MM.1S (cell line): ENCODE results near the gene ITGA5.

Experiments
- DNase-seq: peaks from one replicate; pipeline ENCODE4 v3.0.0-alpha.2; 2015
- H2AFZ ChIP-seq: fragments of 300-600 bp; sonication (generic); 2 replicates; pipeline ENCODE4 v1.6.0; 2016; ENCODE audit warnings: antibody characterized with exemption, low read length
- H3F3A ChIP-seq: fragments of 300-600 bp; sonication (generic); 2 replicates; pipeline ENCODE4 v1.6.1; 2016; ENCODE audit warnings: mild to moderate bottlenecking, antibody characterized with exemption, low read length, moderate library complexity, mixed read lengths; ENCODE audit not compliant: insufficient read depth
- H3K27ac ChIP-seq: fragments of 300-600 bp; sonication (generic); 2 replicates; pipeline ENCODE4 v1.5.1; 2016; ENCODE audit warnings: mild to moderate bottlenecking, low read length
- H3K27me3 ChIP-seq: fragments of 300-600 bp; sonication (generic); replicated peaks from 2 replicates; pipeline ENCODE4 v1.6.0; 2016; ENCODE audit warnings: low read length; ENCODE audit not compliant: insufficient read depth
- H3K36me3 ChIP-seq: fragments of 300-600 bp; sonication (generic); replicated peaks from 2 replicates; pipeline ENCODE4 v1.6.1; 2016; ENCODE audit warnings: mild to moderate bottlenecking, low read length, mixed read lengths; ENCODE audit not compliant: insufficient read depth
- H3K4me1 ChIP-seq: fragments of 300-600 bp; sonication (generic); 2 replicates; pipeline ENCODE4 v1.6.1; 2016; ENCODE audit warnings: low read length, mixed read lengths
- H3K4me2 ChIP-seq: fragments of 300-600 bp; sonication (generic); 2 replicates; pipeline ENCODE4 v1.6.0; 2016; ENCODE audit warnings: low read depth, low read length
- H3K4me3 ChIP-seq: fragments of 300-600 bp; sonication (generic); 2 replicates; pipeline ENCODE4 v1.5.1; 2016; ENCODE audit warnings: low read length, mixed read lengths
- H3K79me2 ChIP-seq: fragments of 300-600 bp; sonication (generic); 2 replicates; pipeline ENCODE4 v1.6.1; 2016; ENCODE audit warnings: mixed run types, low read length, mixed read lengths
- H3K9ac ChIP-seq: fragments of 300-600 bp; sonication (generic); 2 replicates; pipeline ENCODE4 v1.6.1; 2016; ENCODE audit warnings: low read length, mixed read lengths
- H3K9me2 ChIP-seq: fragments of 300-600 bp; sonication (generic); replicated peaks from 2 replicates; pipeline ENCODE4 v1.6.1; 2016; ENCODE audit warnings: mild to moderate bottlenecking, low read length, mixed read lengths; ENCODE audit not compliant: insufficient read depth
- H3K9me3 ChIP-seq: fragments of 300-600 bp; sonication (generic); replicated peaks from 2 replicates; pipeline ENCODE4 v1.6.1; 2016; ENCODE audit warnings: mild to moderate bottlenecking, low read length, mixed read lengths; ENCODE audit not compliant: insufficient read depth
- H4K20me1 ChIP-seq: fragments of 300-600 bp; sonication (generic); 2 replicates; pipeline ENCODE4 v1.6.1; 2016; ENCODE audit warnings: mild to moderate bottlenecking, low read length, moderate library complexity, mixed read lengths; ENCODE audit not compliant: insufficient read depth
- EZH2 ChIP-seq: fragments of 300-600 bp; sonication (generic); optimal IDR thresholded peaks from 2 replicates; pipeline ENCODE3; 2017; ENCODE audit warnings: low read depth, mild to moderate bottlenecking, antibody characterized with exemption, low read length, mixed read lengths
- EZH2phosphoT487 ChIP-seq: fragments of 300-600 bp; sonication (generic); IDR thresholded peaks from 2 replicates; pipeline ENCODE4 v1.6.1; 2018; ENCODE audit warnings: antibody characterized with exemption, low read length
- TF ChIP-seq, protein P1 (sequence below): fragments of 300-600 bp; sonication (generic); IDR thresholded peaks from 2 replicates; pipeline ENCODE4 v1.5.1; 2016; ENCODE audit warnings: antibody characterized with exemption, low read length, mixed read lengths

The ITGA5 gene

DNA sequence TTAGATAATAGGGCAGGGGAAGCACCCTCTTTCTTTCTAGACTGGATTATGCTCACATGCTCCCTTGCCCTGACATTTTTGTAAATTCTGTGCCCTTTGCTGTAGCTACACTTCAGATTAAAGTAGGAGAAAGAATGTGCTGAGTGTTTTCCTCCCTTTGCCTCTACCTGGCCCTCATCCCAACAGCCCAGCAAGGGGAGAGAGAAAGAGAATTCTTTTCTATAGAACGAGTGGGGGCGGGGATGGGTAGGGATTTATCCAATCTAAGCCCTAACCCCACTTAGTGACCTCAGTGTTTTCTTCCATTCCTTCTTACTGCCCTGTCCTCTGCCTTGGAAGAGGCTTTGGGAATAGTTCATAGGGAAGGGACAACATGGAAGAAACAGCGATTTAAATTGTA, 68.3 kb downstream of the ITGA5 start:
- Histone ChIP-seq H2AFZ (no peak overlapping the region), H3K4me2 (no peak overlapping the region), H3K9me3 (no peaks in the 10 kb centered on the region), H3K79me2 (no peaks in the 10 kb centered on the region), H3K9ac (no peak overlapping the region), H3K9me2 (no peaks in the 10 kb centered on the region), H4K20me1 (no peaks in the 10 kb centered on the region), H3K4me3 (no peak overlapping the region), H3K36me3 (0 out of 2 replicates have a peak, but pooled peaks cover 3% of the 10 kb centered on the region), H3K27me3 (no peaks in the 10 kb centered on the region), H3K27ac (no peak overlapping the region), H3F3A (no peaks in the 10 kb centered on the region), H3K4me1 (no peaks in the 10 kb centered on the region)
- no peak for DNase-seq
- TF ChIP-seq EZH2 = no peak
- no peak for TF ChIP-seq EZH2phosphoT487

DNA sequence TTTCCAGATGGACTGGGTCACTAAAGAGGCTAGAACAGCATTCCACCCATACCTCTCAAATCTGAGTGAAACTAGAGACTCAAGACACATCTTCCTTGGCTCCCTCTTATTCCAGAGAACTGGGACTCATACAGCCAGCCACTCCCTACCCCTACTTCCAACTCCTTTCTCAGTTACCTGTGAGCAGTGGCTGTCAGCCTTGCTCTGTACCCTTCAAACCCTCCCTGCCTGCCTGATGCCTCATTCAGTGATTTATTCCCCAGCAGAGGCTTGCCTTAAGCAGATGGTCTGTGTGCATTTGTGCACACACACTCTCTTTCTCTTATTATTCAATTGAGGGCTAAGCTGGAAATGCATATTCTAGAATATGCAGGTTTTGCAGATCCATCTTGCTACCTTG, 69.4 kb downstream of the ITGA5 start:
- Histone ChIP-seq H3K4me2 (no peak overlapping the region), H3K9ac (no peak overlapping the region), H3K79me2 (no peaks in the 10 kb centered on the region), H3K4me1 (no peaks in the 10 kb centered on the region), H3K9me3 (no peaks in the 10 kb centered on the region), H3K4me3 (no peak overlapping the region), H3K9me2 (no peaks in the 10 kb centered on the region), H3F3A (no peaks in the 10 kb centered on the region), H2AFZ (no peak overlapping the region), H3K27me3 (no peaks in the 10 kb centered on the region), H3K36me3 (0 out of 2 replicates have a peak, but pooled peaks cover 3% of the 10 kb centered on the region), H4K20me1 (no peaks in the 10 kb centered on the region), H3K27ac (no peak overlapping the region)
- TF ChIP-seq, protein P1, sequence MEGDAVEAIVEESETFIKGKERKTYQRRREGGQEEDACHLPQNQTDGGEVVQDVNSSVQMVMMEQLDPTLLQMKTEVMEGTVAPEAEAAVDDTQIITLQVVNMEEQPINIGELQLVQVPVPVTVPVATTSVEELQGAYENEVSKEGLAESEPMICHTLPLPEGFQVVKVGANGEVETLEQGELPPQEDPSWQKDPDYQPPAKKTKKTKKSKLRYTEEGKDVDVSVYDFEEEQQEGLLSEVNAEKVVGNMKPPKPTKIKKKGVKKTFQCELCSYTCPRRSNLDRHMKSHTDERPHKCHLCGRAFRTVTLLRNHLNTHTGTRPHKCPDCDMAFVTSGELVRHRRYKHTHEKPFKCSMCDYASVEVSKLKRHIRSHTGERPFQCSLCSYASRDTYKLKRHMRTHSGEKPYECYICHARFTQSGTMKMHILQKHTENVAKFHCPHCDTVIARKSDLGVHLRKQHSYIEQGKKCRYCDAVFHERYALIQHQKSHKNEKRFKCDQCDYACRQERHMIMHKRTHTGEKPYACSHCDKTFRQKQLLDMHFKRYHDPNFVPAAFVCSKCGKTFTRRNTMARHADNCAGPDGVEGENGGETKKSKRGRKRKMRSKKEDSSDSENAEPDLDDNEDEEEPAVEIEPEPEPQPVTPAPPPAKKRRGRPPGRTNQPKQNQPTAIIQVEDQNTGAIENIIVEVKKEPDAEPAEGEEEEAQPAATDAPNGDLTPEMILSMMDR = no peak
- no peak for DNase-seq

DNA sequence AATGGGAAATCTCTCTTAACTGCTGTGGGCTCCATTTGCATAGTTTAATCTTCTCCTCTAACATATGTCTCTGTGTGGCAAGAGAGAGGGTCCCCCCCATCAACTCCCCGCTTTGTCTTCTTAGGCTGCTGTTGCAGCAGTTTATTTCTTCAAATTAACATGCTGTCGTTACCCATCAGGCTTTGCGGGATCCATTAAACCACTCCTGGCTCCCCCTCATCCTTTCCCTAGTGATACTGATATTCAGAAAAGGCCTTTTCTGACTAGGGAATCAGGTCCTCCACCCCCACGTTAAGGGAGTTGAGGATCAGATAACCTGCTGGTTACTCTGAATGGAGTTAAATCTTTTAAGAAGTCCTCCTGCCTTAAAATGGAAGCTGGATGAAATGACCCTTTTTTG, 70.0 kb downstream of the ITGA5 start:
- Histone ChIP-seq H3K79me2 (no peaks in the 10 kb centered on the region), H3F3A (no peaks in the 10 kb centered on the region)
- DNase-seq = no peak

More for the DNA sequence above, 70.0 kb downstream of the ITGA5 start:
- no peaks in the 10 kb centered on the region for H3K9me3 ChIP-seq
- H3K27me3 ChIP-seq = no peaks in the 10 kb centered on the region
- 0 out of 2 replicates have a peak, but pooled peaks cover 3% of the 10 kb centered on the region for H3K36me3 ChIP-seq
- H2AFZ ChIP-seq = no peak overlapping the region
- no peak overlapping the region for H3K9ac ChIP-seq
- H3K4me1 ChIP-seq = no peaks in the 10 kb centered on the region
- H3K4me3 ChIP-seq = no peak overlapping the region
- no peaks in the 10 kb centered on the region for H4K20me1 ChIP-seq
- H3K9me2 ChIP-seq = no peaks in the 10 kb centered on the region
- H3K4me2 ChIP-seq = no peak overlapping the region
- TF ChIP-seq EZH2phosphoT487 (no peak), EZH2 (no peak)
- TF ChIP-seq, protein P1 = no peak
- H3K27ac ChIP-seq = no peak overlapping the region
